ENCODE results near the gene BORCS8. TPM values are rescaled to one million over a fixed set of nuclear protein-coding genes. Genes with fewer than 3 reads are reported as not detected.

BORCS8 gene
- total and polyA plus RNA-seq, 9 donors = 5.4 to 19.0 (median 15.0) TPM

DNA sequence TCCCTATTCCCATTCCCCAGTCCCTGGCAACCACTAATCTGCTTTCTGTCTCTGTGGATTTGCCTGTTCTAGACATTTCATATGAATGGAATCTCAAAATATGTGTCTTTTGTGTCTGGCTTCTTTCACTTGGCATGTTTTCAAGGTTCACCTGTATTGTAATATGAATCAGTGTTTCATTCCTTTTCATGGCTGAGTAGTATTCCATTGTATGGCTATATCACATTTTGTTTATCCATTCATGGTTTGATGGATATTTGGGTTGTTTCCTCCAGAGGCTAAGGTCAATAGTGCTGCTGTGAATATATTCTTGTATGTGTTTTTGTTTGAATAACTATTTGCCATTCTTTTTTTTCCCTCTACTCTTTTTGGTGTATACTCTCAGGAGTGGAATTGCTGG is 44.2 kb upstream of the BORCS8 start:
- H3K27me3 ChIP-seq = no peaks in the 10 kb centered on the region
- H3K27ac ChIP-seq = no peak overlapping the region
- intact Hi-C loops (cut with DNase I) = no loop called here

GRCh38 chr19:19234220-19234816 is 42.4 kb upstream of the BORCS8 start:
- WGBS, 3 donors = 62 to 90% (median 84%) methylated on average over 2 of the region's 2 CpGs
- intact Hi-C loops (cut with DNase I) = no loop called here
- Histone ChIP-seq H3K27ac (no peak overlapping the region), H3K36me3 (no peaks in the 10 kb centered on the region), H3K4me1 (ENCODE audit: insufficient read depth) (no peaks in the 10 kb centered on the region), H3K27me3 (no peaks in the 10 kb centered on the region), H3K9me3 (peaks cover 0 to 14% of the 10 kb centered on the region in 2 donors), H3K4me3 (no peak overlapping the region)
- DNase-seq = no peak
- TF ChIP-seq, protein P1, sequence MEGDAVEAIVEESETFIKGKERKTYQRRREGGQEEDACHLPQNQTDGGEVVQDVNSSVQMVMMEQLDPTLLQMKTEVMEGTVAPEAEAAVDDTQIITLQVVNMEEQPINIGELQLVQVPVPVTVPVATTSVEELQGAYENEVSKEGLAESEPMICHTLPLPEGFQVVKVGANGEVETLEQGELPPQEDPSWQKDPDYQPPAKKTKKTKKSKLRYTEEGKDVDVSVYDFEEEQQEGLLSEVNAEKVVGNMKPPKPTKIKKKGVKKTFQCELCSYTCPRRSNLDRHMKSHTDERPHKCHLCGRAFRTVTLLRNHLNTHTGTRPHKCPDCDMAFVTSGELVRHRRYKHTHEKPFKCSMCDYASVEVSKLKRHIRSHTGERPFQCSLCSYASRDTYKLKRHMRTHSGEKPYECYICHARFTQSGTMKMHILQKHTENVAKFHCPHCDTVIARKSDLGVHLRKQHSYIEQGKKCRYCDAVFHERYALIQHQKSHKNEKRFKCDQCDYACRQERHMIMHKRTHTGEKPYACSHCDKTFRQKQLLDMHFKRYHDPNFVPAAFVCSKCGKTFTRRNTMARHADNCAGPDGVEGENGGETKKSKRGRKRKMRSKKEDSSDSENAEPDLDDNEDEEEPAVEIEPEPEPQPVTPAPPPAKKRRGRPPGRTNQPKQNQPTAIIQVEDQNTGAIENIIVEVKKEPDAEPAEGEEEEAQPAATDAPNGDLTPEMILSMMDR (IDR thresholded peaks at IDR 0.05) = no peak
- TF ChIP-seq POLR2A (IDR thresholded peaks at IDR 0.05) = no peak
- TF ChIP-seq EP300 (IDR thresholded peaks at IDR 0.05) = no peak

More for the DNA sequence above, 44.2 kb upstream of the BORCS8 start:
- H3K9me3 ChIP-seq = peaks cover 0 to 14% of the 10 kb centered on the region in 2 donors
- no peaks in the 10 kb centered on the region for H3K36me3 ChIP-seq
- H3K4me1 ChIP-seq (ENCODE audit: insufficient read depth) = no peaks in the 10 kb centered on the region
- H3K4me3 ChIP-seq = no peak overlapping the region
- no peak for TF ChIP-seq EP300 (IDR thresholded peaks at IDR 0.05)
- TF ChIP-seq, protein P1 (IDR thresholded peaks at IDR 0.05) = no peak
- no peak for TF ChIP-seq POLR2A (IDR thresholded peaks at IDR 0.05)
- no peak for DNase-seq

- H3K27me3 ChIP-seq = no peaks in the 10 kb centered on the region
- no peak overlapping the region for H3K27ac ChIP-seq
- H3K4me3 ChIP-seq = no peak overlapping the region
- H3K9me3 ChIP-seq = peaks cover 0 to 14% of the 10 kb centered on the region in 2 donors
- no peaks in the 10 kb centered on the region for H3K4me1 ChIP-seq (ENCODE audit: insufficient read depth)
- H3K36me3 ChIP-seq = no peaks in the 10 kb centered on the region
- intact Hi-C loops (cut with DNase I) = no loop called here
- TF ChIP-seq EP300 (IDR thresholded peaks at IDR 0.05) = no peak
- TF ChIP-seq, protein P1 (IDR thresholded peaks at IDR 0.05) = no peak
- no peak for TF ChIP-seq POLR2A (IDR thresholded peaks at IDR 0.05)
- WGBS, 3 donors = 72 to 77% (median 73%) methylated on average over 19 of the region's 19 CpGs
- DNase-seq = no peak
Observed at GRCh38 chr19:19232261-19232721, 40.3 kb upstream of the BORCS8 start.

DNA sequence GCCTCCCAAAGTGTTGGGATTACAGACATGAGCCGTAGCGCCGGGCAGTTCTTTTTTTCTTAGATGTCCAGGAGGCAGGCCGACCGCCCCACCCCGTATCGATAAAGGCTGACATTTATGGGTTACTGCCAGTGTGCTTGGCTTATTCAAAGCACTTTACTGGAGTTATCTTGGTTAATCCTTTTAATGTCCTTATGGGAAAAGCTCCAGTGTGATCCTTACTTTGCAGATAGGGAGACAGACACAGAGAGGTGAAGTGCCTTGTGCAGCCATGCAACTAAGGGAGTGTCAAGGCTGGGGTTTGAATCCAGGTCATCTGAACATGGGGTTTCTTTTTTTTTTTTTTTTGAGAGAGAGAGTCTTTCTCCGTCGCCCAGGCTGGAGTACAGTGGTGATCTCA is 39.0 kb upstream of the BORCS8 start:
- Histone ChIP-seq H3K36me3 (no peaks in the 10 kb centered on the region), H3K9me3 (peaks cover 0 to 14% of the 10 kb centered on the region in 2 donors), H3K4me3 (no peak overlapping the region), H3K27me3 (no peaks in the 10 kb centered on the region), H3K27ac (no peak overlapping the region), H3K4me1 (ENCODE audit: insufficient read depth) (no peaks in the 10 kb centered on the region)
- intact Hi-C loops (cut with DNase I) = no loop called here
- WGBS, 3 donors = 75 to 82% (median 75%) methylated on average over 9 of the region's 9 CpGs
- no peak for DNase-seq
- TF ChIP-seq POLR2A (IDR thresholded peaks at IDR 0.05) (no peak), EP300 (IDR thresholded peaks at IDR 0.05) (no peak)
- TF ChIP-seq, protein P1 (IDR thresholded peaks at IDR 0.05) = no peak

Measured in ovary (tissue), 9 donors.